Naive thymus-derived CD4-positive, alpha-beta T cell (primary cell): Measurements from ENCODE around the gene DIRAS2. TPM values are rescaled to one million over a fixed set of nuclear protein-coding genes. Genes with fewer than 3 reads are reported as not detected.
"Not testable (repeated sequence)": the region's sequence is repeated elsewhere in the genome, so short reads cannot be mapped to it uniquely, and the experiment has no call there.

Source experiments
- ATAC-seq: fragments of 150-1000 bp; cut with Tn5 transposase; 2 replicates; pipeline ENCODE4 v1.10.0; 2021; ENCODE audit warnings: mild to moderate bottlenecking, moderate library complexity
- CTCF ChIA-PET: fragments of 350-600 bp; sonication (Branson Sonifier 250); formaldehyde crosslinking; loops from one replicate; lab custom pipeline; 2021; ENCODE audit warnings: antibody characterized with exemption; lab: Charles Lee
- POLR2A ChIA-PET: fragments of 350-600 bp; sonication (Branson Sonifier 250); formaldehyde crosslinking; loops from one replicate; lab custom pipeline; 2021; ENCODE audit warnings: antibody characterized with exemption, inconsistent platforms; lab: Charles Lee
- DNase-seq, 9 donors: peaks; one replicate each; pipeline versions ENCODE4 v3.0.0 to v3.0.0-alpha.2; 2020 to 2022; ENCODE audit warnings: mixed read lengths in 1 of 9
- H3K27ac ChIP-seq: one replicate; pipeline ENCODE4 v1.7.0; 2013; ENCODE audit warnings: mild to moderate bottlenecking, low read depth, low read length, moderate library complexity
- H3K27me3 ChIP-seq, 2 donors: one replicate each; pipeline ENCODE4 v1.7.0; 2013; ENCODE audit warnings: low read length in 2 of 2, mild to moderate bottlenecking in 2 of 2, moderate library complexity in 2 of 2; ENCODE audit not compliant: control insufficient read depth in 2 of 2, insufficient read depth in 2 of 2
- H3K36me3 ChIP-seq, 3 experiments: 1 replicate in 2 of 3; 2 replicates in 1 of 3; pipeline ENCODE4 v1.7.0; 2013; ENCODE audit warnings: low read length in 3 of 3, mild to moderate bottlenecking in 3 of 3, moderate library complexity in 1 of 3; ENCODE audit not compliant: insufficient read depth in 3 of 3, control insufficient read depth in 2 of 3
- H3K4me1 ChIP-seq, 2 donors: one replicate each; pipeline ENCODE4 v1.7.0; 2013; ENCODE audit warnings: low read length in 2 of 2, mild to moderate bottlenecking in 2 of 2, moderate library complexity in 1 of 2; ENCODE audit not compliant: control insufficient read depth in 2 of 2, insufficient read depth in 2 of 2
- H3K4me3 ChIP-seq: 2 replicates; pipeline ENCODE4 v1.7.0; 2013; ENCODE audit warnings: mild to moderate bottlenecking, low read length
- H3K9me3 ChIP-seq, 3 experiments: 1 replicate in 2 of 3; 2 replicates in 1 of 3; pipeline ENCODE4 v1.7.0; 2013; ENCODE audit warnings: low read length in 3 of 3; ENCODE audit not compliant: control insufficient read depth in 2 of 3
- H3K27ac Mint-ChIP-seq, 9 donors: one replicate each; pipeline ENCODE4 v1.8.0; 2020 to 2022; ENCODE audit warnings: mixed read lengths in 9 of 9, mild to moderate bottlenecking in 8 of 9, moderate library complexity in 5 of 9, inconsistent platforms in 2 of 9
- H3K27me3 Mint-ChIP-seq, 5 donors: one replicate each; pipeline ENCODE4 v1.8.0; 2021 to 2022; ENCODE audit warnings: mixed read lengths in 5 of 5, mild to moderate bottlenecking in 1 of 5
- H3K36me3 Mint-ChIP-seq, 5 donors: one replicate each; pipeline ENCODE4 v1.8.0; 2020 to 2022; ENCODE audit warnings: mixed read lengths in 5 of 5, mild to moderate bottlenecking in 3 of 5, inconsistent platforms in 1 of 5
- H3K4me1 Mint-ChIP-seq, 7 donors: one replicate each; pipeline ENCODE4 v1.8.0; 2020 to 2022; ENCODE audit warnings: mixed read lengths in 7 of 7, mild to moderate bottlenecking in 3 of 7, inconsistent platforms in 1 of 7
- H3K4me3 Mint-ChIP-seq, 10 donors: one replicate each; pipeline ENCODE4 v1.8.0; 2020 to 2022; ENCODE audit warnings: mild to moderate bottlenecking in 10 of 10, mixed read lengths in 10 of 10, moderate library complexity in 6 of 10, inconsistent platforms in 2 of 10
- H3K9me3 Mint-ChIP-seq, 11 donors: one replicate each; pipeline ENCODE4 v1.8.0; 2020 to 2022; ENCODE audit warnings: mixed read lengths in 11 of 11, mild to moderate bottlenecking in 4 of 11, inconsistent platforms in 1 of 11, moderate library complexity in 1 of 11
- intact Hi-C, 2 donors: fragments of 100-400 bp; cut with micrococcal nuclease; formaldehyde crosslinking; loops; one replicate each; pipeline ENCODE4 v1.15.1; 2023
- polyA plus RNA-seq, 2 donors: library from polyadenylated mRNA; unstranded; fragments of 300-500 nt; fragmentation: Illumina TruSeq; gene quantifications; one replicate each; pipeline ENCODE4 v1.2.3, GENCODE V29; 2021
- total RNA-seq, 6 experiments: library from RNA in 5 of 6; stranded (reverse) in 5 of 6; gene quantifications; 1 replicate in 5 of 6; 2 replicates in 1 of 6; pipeline ENCODE4 v1.2.3 and lab custom pipeline; 2021 to 2026

DIRAS2 gene
- total and polyA plus RNA-seq, 7 experiments from 2014 or later = not detected

- no peaks in the 10 kb centered on the region for H3K36me3 Mint-ChIP-seq
- intact Hi-C loops = no loop called here
- H3K27ac ChIP-seq = no peak overlapping the region
- H3K4me1 ChIP-seq = no peaks in the 10 kb centered on the region
- ChIA-PET POLR2A (no interaction called here), CTCF (no interaction called here)
- no peak overlapping the region for H3K4me3 ChIP-seq
- H3K27me3 Mint-ChIP-seq = peaks cover 24 to 34% (median 25%) of the 10 kb centered on the region in 5 donors
- H3K9me3 ChIP-seq = no peaks in the 10 kb centered on the region
- H3K9me3 Mint-ChIP-seq = peaks cover 0 to 30% (median 8%) of the 10 kb centered on the region in 11 donors
- DNase-seq (no peak), ATAC-seq (no peak)
- H3K36me3 ChIP-seq = no peaks in the 10 kb centered on the region
- no peak overlapping the region for H3K27ac Mint-ChIP-seq
- no peaks in the 10 kb centered on the region for H3K4me1 Mint-ChIP-seq
- H3K4me3 Mint-ChIP-seq = no peak overlapping the region
- H3K27me3 ChIP-seq = no peaks in the 10 kb centered on the region
Observed at GRCh38 chr9:90658783-90659182, 16.2 kb upstream of the DIRAS2 start.

GRCh38 chr9:90658181-90658580, 15.6 kb upstream of the DIRAS2 start:
- no peak overlapping the region for H3K27ac ChIP-seq
- ATAC-seq = no peak

GRCh38 chr9:90656876-90657275, 14.3 kb upstream of the DIRAS2 start:
- not testable (repeated sequence) for H3K27ac Mint-ChIP-seq

More at GRCh38 chr9:90658181-90658580, 15.6 kb upstream of the DIRAS2 start:
- H3K27me3 Mint-ChIP-seq = peaks cover 19 to 28% (median 24%) of the 10 kb centered on the region in 5 donors
- no peaks in the 10 kb centered on the region for H3K4me1 Mint-ChIP-seq
- no peaks in the 10 kb centered on the region for H3K36me3 Mint-ChIP-seq
- ChIA-PET POLR2A (no interaction called here), CTCF (no interaction called here)
- no peaks in the 10 kb centered on the region for H3K36me3 ChIP-seq
- no peak for DNase-seq
- no peak overlapping the region for H3K27ac Mint-ChIP-seq
- no peaks in the 10 kb centered on the region for H3K4me1 ChIP-seq
- no peak overlapping the region for H3K4me3 ChIP-seq
- H3K9me3 ChIP-seq = no peaks in the 10 kb centered on the region
- no peaks in the 10 kb centered on the region for H3K27me3 ChIP-seq
- H3K4me3 Mint-ChIP-seq = no peak overlapping the region
- peaks cover 0 to 26% (median 7%) of the 10 kb centered on the region in 11 donors for H3K9me3 Mint-ChIP-seq
- intact Hi-C loops = no loop called here

GRCh38 chr9:90651246-90651645, 8.6 kb upstream of the DIRAS2 start:
- no peaks in the 10 kb centered on the region for H3K4me1 Mint-ChIP-seq

More at GRCh38 chr9:90656876-90657275, 14.3 kb upstream of the DIRAS2 start:
- POLR2A ChIA-PET, H3K4me1 Mint-ChIP-seq, H3K4me3 ChIP-seq, ATAC-seq, H3K27me3 ChIP-seq, DNase-seq, H3K36me3 Mint-ChIP-seq, H3K36me3 ChIP-seq, CTCF ChIA-PET, H3K4me3 Mint-ChIP-seq, H3K27ac ChIP-seq, H3K4me1 ChIP-seq, H3K9me3 ChIP-seq, intact Hi-C loops: not testable (repeated sequence)
- Mint-ChIP-seq H3K27me3 (peaks cover 8 to 22% (median 14%) of the 10 kb centered on the region in 5 donors), H3K9me3 (peaks cover 0 to 31% (median 10%) of the 10 kb centered on the region in 11 donors)

GRCh38 chr9:90647843-90648242, 5.2 kb upstream of the DIRAS2 start:
- H3K36me3 Mint-ChIP-seq = peaks cover 0 to 7% (median 3%) of the 10 kb centered on the region in 5 donors
- H3K4me3 ChIP-seq = no peak overlapping the region
- no peak overlapping the region for H3K27ac ChIP-seq
- no peaks in the 10 kb centered on the region for H3K4me1 ChIP-seq
- POLR2A ChIA-PET = no interaction called here
- H3K4me1 Mint-ChIP-seq = peaks cover 0 to 4% (median 3%) of the 10 kb centered on the region in 7 donors
- intact Hi-C loops = no loop called here
- H3K9me3 Mint-ChIP-seq = peaks cover 3 to 37% (median 15%) of the 10 kb centered on the region in 11 donors
- DNase-seq (no peak), ATAC-seq (no peak)
- H3K36me3 ChIP-seq = no peaks in the 10 kb centered on the region
- H3K27ac Mint-ChIP-seq = no peak overlapping the region
- CTCF ChIA-PET = no interaction called here
- H3K27me3 Mint-ChIP-seq = peaks cover 38 to 52% (median 49%) of the 10 kb centered on the region in 5 donors
- H3K4me3 Mint-ChIP-seq = no peak overlapping the region
- H3K9me3 ChIP-seq = peaks cover 0 to 16% (median 0%) of the 10 kb centered on the region in 3 experiments
- H3K27me3 ChIP-seq = peaks cover 0 to 7% of the 10 kb centered on the region in 2 donors

More at GRCh38 chr9:90651246-90651645, 8.6 kb upstream of the DIRAS2 start:
- ChIA-PET POLR2A (no interaction called here), CTCF (no interaction called here)
- no peak overlapping the region for H3K27ac Mint-ChIP-seq
- H3K27me3 Mint-ChIP-seq = peaks cover 9 to 33% (median 24%) of the 10 kb centered on the region in 5 donors
- no peaks in the 10 kb centered on the region for H3K36me3 ChIP-seq
- H3K4me1 ChIP-seq = no peaks in the 10 kb centered on the region
- no peak overlapping the region for H3K27ac ChIP-seq
- ATAC-seq (no peak), DNase-seq (no peak)
- no peaks in the 10 kb centered on the region for H3K27me3 ChIP-seq
- peaks cover 0 to 16% (median 0%) of the 10 kb centered on the region in 3 experiments for H3K9me3 ChIP-seq
- intact Hi-C loops = no loop called here
- H3K4me3 ChIP-seq = no peak overlapping the region
- no peak overlapping the region for H3K4me3 Mint-ChIP-seq
- peaks cover 4 to 37% (median 15%) of the 10 kb centered on the region in 11 donors for H3K9me3 Mint-ChIP-seq
- peaks cover 0 to 7% (median 0%) of the 10 kb centered on the region in 5 donors for H3K36me3 Mint-ChIP-seq

- H3K4me3 ChIP-seq = no peak overlapping the region
- DNase-seq (no peak), ATAC-seq (no peak)
- H3K27ac Mint-ChIP-seq = no peak overlapping the region
- peaks cover 0 to 19% of the 10 kb centered on the region in 2 donors for H3K27me3 ChIP-seq
- peaks cover 56 to 69% (median 67%) of the 10 kb centered on the region in 5 donors for H3K27me3 Mint-ChIP-seq
- H3K36me3 ChIP-seq = no peaks in the 10 kb centered on the region
- peaks cover 0 to 14% (median 4%) of the 10 kb centered on the region in 7 donors for H3K4me1 Mint-ChIP-seq
- H3K27ac ChIP-seq = no peak overlapping the region
- H3K4me1 ChIP-seq = no peaks in the 10 kb centered on the region
- intact Hi-C loops = no loop called here
- ChIA-PET POLR2A (no interaction called here), CTCF (no interaction called here)
- peaks cover 3 to 23% (median 9%) of the 10 kb centered on the region in 11 donors for H3K9me3 Mint-ChIP-seq
- no peak overlapping the region for H3K4me3 Mint-ChIP-seq
- peaks cover 0 to 3% (median 0%) of the 10 kb centered on the region in 5 donors for H3K36me3 Mint-ChIP-seq
- peaks cover 0 to 9% (median 0%) of the 10 kb centered on the region in 3 experiments for H3K9me3 ChIP-seq
Observed at GRCh38 chr9:90645721-90646120, 3.1 kb upstream of the DIRAS2 start.

GRCh38 chr9:90641884-90642487, 638 bp downstream of the DIRAS2 start:
- H3K36me3 Mint-ChIP-seq = peaks cover 0 to 3% (median 0%) of the 10 kb centered on the region in 5 donors
- H3K9me3 Mint-ChIP-seq = no peaks in the 10 kb centered on the region
- no peak overlapping the region for H3K27ac Mint-ChIP-seq
- no peaks in the 10 kb centered on the region for H3K9me3 ChIP-seq
- H3K36me3 ChIP-seq = no peaks in the 10 kb centered on the region
- H3K27me3 ChIP-seq = peaks cover 0 to 19% of the 10 kb centered on the region in 2 donors
- no peak overlapping the region for H3K4me3 ChIP-seq
- intact Hi-C loops = no loop called here
- H3K4me1 ChIP-seq = no peaks in the 10 kb centered on the region
- ChIA-PET CTCF (no interaction called here), POLR2A (no interaction called here)
- H3K4me3 Mint-ChIP-seq = peak overlapping the region in 7 of 10 donors; percentile 6 to 74 (median 51)
- no peak for DNase-seq
- peaks cover 65 to 81% (median 68%) of the 10 kb centered on the region in 5 donors for H3K27me3 Mint-ChIP-seq
- H3K4me1 Mint-ChIP-seq = peaks cover 0 to 14% (median 4%) of the 10 kb centered on the region in 7 donors
- no peak for ATAC-seq
- no peak overlapping the region for H3K27ac ChIP-seq
